Fibroblast of the aortic adventitia (primary cell): Measurements from ENCODE around the gene EIF4G2. TPM values are rescaled to one million over a fixed set of nuclear protein-coding genes. Genes with fewer than 3 reads are reported as not detected.

Source experiments
- DNase-seq: peaks from one replicate; pipeline ENCODE4 v3.0.0-alpha.2; 2010; ENCODE audit warnings: low read depth
- H3K4me3 ChIP-seq: 2 replicates; pipeline ENCODE4 v1.5.1; 2011; ENCODE audit warnings: low read depth, mild to moderate bottlenecking, control low read depth, low read length, moderate library complexity
- CTCF ChIP-seq: IDR thresholded peaks from 2 replicates; pipeline ENCODE4 v1.5.1; 2011; ENCODE audit warnings: mild to moderate bottlenecking, low read length, control low read depth, inconsistent platforms; ENCODE audit not compliant: insufficient read depth
- total RNA-seq: library from RNA; depleted of rRNA; stranded (reverse); fragments of >200 nt; gene quantifications from 2 replicates; pipeline ENCODE4 v1.2.3, GENCODE V29; 2012; ENCODE audit warnings: low replicate concordance

EIF4G2 gene
- total RNA-seq, 1 donor, result 1,086 TPM

GRCh38 chr11:10792385-10793068 is 16.2 kb downstream of the EIF4G2 start:
- peak overlapping the region; percentile 17 for H3K4me3 ChIP-seq
- peak; percentile 72 for DNase-seq
- TF ChIP-seq CTCF, result peak; percentile 95

- no peak for TF ChIP-seq CTCF
- H3K4me3 ChIP-seq, result no peak overlapping the region
- DNase-seq, result no peak
Measured at GRCh38 chr11:10786451-10786850, 22.3 kb downstream of the EIF4G2 start.

- DNase-seq, result no peak
- no peak overlapping the region for H3K4me3 ChIP-seq
- TF ChIP-seq CTCF, result no peak
Measured at GRCh38 chr11:10785146-10785474, 23.6 kb downstream of the EIF4G2 start.

GRCh38 chr11:10784232-10785145 is 24.2 kb downstream of the EIF4G2 start:
- no peak overlapping the region for H3K4me3 ChIP-seq
- peak; percentile 47 for DNase-seq
- no peak for TF ChIP-seq CTCF

- no peak overlapping the region for H3K4me3 ChIP-seq
- TF ChIP-seq CTCF, result no peak
- no peak for DNase-seq
Measured at GRCh38 chr11:10780040-10780439, 28.7 kb downstream of the EIF4G2 start.

- no peak for TF ChIP-seq CTCF
- no peak overlapping the region for H3K4me3 ChIP-seq
- DNase-seq, result peak; percentile 33
Measured at GRCh38 chr11:10779086-10779485, 29.6 kb downstream of the EIF4G2 start.
